Heart left ventricle (tissue), 16 donors: ENCODE data around the gene RPS19. TPM values are rescaled to one million over a fixed set of nuclear protein-coding genes. Genes with fewer than 3 reads are reported as not detected.
A peak's percentile ranks its signal among the peaks of the same experiment; 100 is the strongest.

ENCODE experiments used
- ATAC-seq, 4 donors: fragments of 200-7000 bp; cut with Tn5 transposase; one replicate each; pipeline ENCODE4 v1.9.1; 2020 to 2022; ENCODE audit warnings: moderate library complexity in 4 of 4, mild to moderate bottlenecking in 3 of 4, moderate number of reproducible peaks in 1 of 4
- DNase-seq, 5 donors: peaks; one replicate each; pipeline ENCODE4 v3.0.0-alpha.2; 2020
- H3K27ac ChIP-seq, 12 donors: fragments of 200-600 bp; sonication (generic) in 4 of 12; one replicate each; pipeline versions ENCODE4 v1.5.0 to v1.8.0; 2016 to 2022; ENCODE audit warnings: mild to moderate bottlenecking in 2 of 12
- H3K27me3 ChIP-seq, 9 donors: fragments of 200-600 bp; sonication (generic) in 2 of 9; one replicate each; pipeline versions ENCODE4 v1.5.1 to v1.8.0; 2016 to 2022; ENCODE audit warnings: mild to moderate bottlenecking in 3 of 9
- H3K36me3 ChIP-seq, 9 donors: fragments of 200-600 bp; sonication (generic) in 2 of 9; one replicate each; pipeline versions ENCODE4 v1.5.0 to v1.8.0; 2018 to 2022; ENCODE audit warnings: mild to moderate bottlenecking in 2 of 9
- H3K4me1 ChIP-seq, 12 donors: fragments of 200-600 bp; sonication (generic) in 4 of 12; one replicate each; pipeline versions ENCODE4 v1.5.0 to v1.8.0; 2016 to 2022; ENCODE audit warnings: mild to moderate bottlenecking in 3 of 12
- H3K4me3 ChIP-seq, 12 donors: fragments of 200-600 bp; sonication (generic) in 4 of 12; one replicate each; pipeline versions ENCODE4 v1.5.0 to v1.8.0; 2017 to 2022; ENCODE audit warnings: mild to moderate bottlenecking in 9 of 12, moderate library complexity in 4 of 12
- H3K9me3 ChIP-seq, 12 donors: fragments of 200-600 bp; sonication (generic) in 4 of 12; one replicate each; pipeline versions ENCODE4 v1.5.0 to v1.8.0; 2016 to 2022; ENCODE audit warnings: mild to moderate bottlenecking in 1 of 12
- CTCF ChIP-seq, 12 donors: fragments of 200-600 bp; sonication (generic) in 4 of 12; IDR thresholded peaks; one replicate each; pipeline versions ENCODE4 v1.5.0 to v1.8.0; 2018 to 2022; ENCODE audit warnings: antibody characterized with exemption in 12 of 12, mild to moderate bottlenecking in 5 of 12
- POLR2A ChIP-seq, 2 donors: fragments of 450-650 bp; IDR thresholded peaks; one replicate each; pipeline ENCODE4 v1.6.1; 2017; ENCODE audit warnings: antibody characterized with exemption in 2 of 2, mild to moderate bottlenecking in 2 of 2, moderate library complexity in 2 of 2
- WGBS, 4 donors: extraction: QIAGEN DNeasy Blood & Tissue Kit in 2 of 4; methylation state at CpG; one replicate each; pipeline versions ENCODE4 v1.1.5 to v1.1.7; 2013 to 2018; 5-methylcytosine and 5-hydroxymethylcytosine counted together
- intact Hi-C, 10 donors: fragments of 100-400 bp; cut with DNase I; formaldehyde crosslinking; loops; one replicate each; pipeline versions ENCODE4 v1.11.1 to v1.14.2; 2022
- polyA plus RNA-seq, 2 donors: library from polyadenylated mRNA; stranded (reverse); fragments of 200-250 nt; gene quantifications; one replicate each; pipeline ENCODE4 v1.2.3, GENCODE V29; 2013
- total RNA-seq, 9 donors: library from RNA; depleted of rRNA in 2 of 9; stranded (reverse); fragments of >200 nt in 2 of 9; fragmentation: NEBNext Ultra II Directional in 3 of 9; extraction: Animal tissue kit (Norgen Biotek cat#: 25700) in 3 of 9; gene quantifications; one replicate each; pipeline versions ENCODE4 v1.1.0 to v1.2.4, GENCODE V29; 2016 to 2023
- donor health status: ischemic (EF 13 %, LVEDD 7.1; RV severe dilation, severe dysfunction).
- donor health status: healthy with polysubstance abuse.
- donor health status: DM: no; HTN: yes; CAD: no.
- donor health status: DM: no; HTN: no; CAD: no.
- donor health status: ischemic (EF 25% LVEDD 6.9; RV normal size, moderate dysfunction).
- donor health status: ischemic (EF 25% LVEDD 5.7; RV mildly dilated, moderate dysfunction).
- donor health status: healthy.
- donor health status: DM: yes; HTN: yes; CAD: no.
- donor health status: ischemic (EF 35%, LVEDD 5.7; RV mildly dilated, moderate dysfunction).
- donor health status: nonischemic (EF 11% LVEDD 7.7; RV severe dilation, severe dysfunction).
- donor health status: DM: yes; HTN: yes; CAD: no.
- donor health status: PGD.
- donor health status: ischemic (EF 29% LVEDD 5.4; RV normal size, mild dysfunction).
- donor health status: nonischemic (EF 23%, LVEDD 6.1; RV moderate dilation, normal function).

Gene RPS19
- total and polyA plus RNA-seq, 11 donors, result 161 to 1,676 (median 668) TPM

GRCh38 chr19:41883821-41884733 is 24.0 kb downstream of the RPS19 start:
- 0 to 1% (median 1%) methylated on average over 22 to 66 of the region's 66 CpGs for WGBS, 4 donors
- H3K27me3 ChIP-seq, result no peaks in the 10 kb centered on the region
- H3K36me3 ChIP-seq, result peaks cover 0 to 16% (median 3%) of the 10 kb centered on the region in 9 donors
- peaks cover 0 to 51% (median 32%) of the 10 kb centered on the region in 12 donors for H3K4me1 ChIP-seq
- no peaks in the 10 kb centered on the region for H3K9me3 ChIP-seq
- intact Hi-C loops, result loop anchor here in 4 of 10 donors (1.0 to 5.0 kb wide), 5 partner anchors 25 to 193 kb away; partner anchors contain the start of genes RABAC1 (in 2 of the 4) and ZNF574 (in 1 of the 4)
- ATAC-seq (peak; percentile 97 to 99 (median 98)), DNase-seq (peak; percentile 93 to 98 (median 96))
- peak overlapping the region; percentile 83 to 98 (median 93) for H3K27ac ChIP-seq
- peak in 1 of 2 donors; percentile 63 for TF ChIP-seq POLR2A (IDR thresholded peaks at IDR 0.05)
- peak in 4 of 12 donors; percentile 13 to 43 (median 38) for TF ChIP-seq CTCF (IDR thresholded peaks at IDR 0.05)
- peak overlapping the region; percentile 45 to 99 (median 92) for H3K4me3 ChIP-seq

- no peak for DNase-seq
- no peaks in the 10 kb centered on the region for H3K9me3 ChIP-seq
- peak overlapping the region in 2 of 12 donors; percentile 20 to 98 for H3K4me3 ChIP-seq
- intact Hi-C loops, result loop anchor here in 3 of 10 donors (5.0 kb wide), 2 partner anchors 40 to 45 kb away; partner anchors contain the start of gene ERFL (in 1 of the 3)
- TF ChIP-seq POLR2A (IDR thresholded peaks at IDR 0.05) (no peak), CTCF (IDR thresholded peaks at IDR 0.05) (no peak)
- H3K4me1 ChIP-seq, result peaks cover 0 to 49% (median 32%) of the 10 kb centered on the region in 12 donors
- peak overlapping the region in 1 of 12 donors; percentile 84 for H3K27ac ChIP-seq
- H3K36me3 ChIP-seq, result peaks cover 0 to 44% (median 17%) of the 10 kb centered on the region in 9 donors
- H3K27me3 ChIP-seq, result no peaks in the 10 kb centered on the region
- no peak for ATAC-seq
- WGBS, 4 donors, result 55 to 61% (median 59%) methylated on average over 13 of the region's 13 CpGs
Observed at GRCh38 chr19:41886761-41887710, 27.0 kb downstream of the RPS19 start.

- no peaks in the 10 kb centered on the region for H3K9me3 ChIP-seq
- peaks cover 0 to 42% (median 29%) of the 10 kb centered on the region in 12 donors for H3K4me1 ChIP-seq
- no peaks in the 10 kb centered on the region for H3K27me3 ChIP-seq
- peak overlapping the region in 1 of 12 donors; percentile 98 for H3K4me3 ChIP-seq
- TF ChIP-seq POLR2A (IDR thresholded peaks at IDR 0.05) (no peak), CTCF (IDR thresholded peaks at IDR 0.05) (no peak)
- WGBS, 4 donors, result 58 to 68% (median 64%) methylated on average over 15 to 17 of the region's 17 CpGs
- intact Hi-C loops, result loop anchor here in 3 of 10 donors (5.0 kb wide), 2 partner anchors 39 to 44 kb away; partner anchors contain the start of gene ERFL (in 1 of the 3)
- DNase-seq, result peak in 1 of 5 donors; percentile 31
- H3K36me3 ChIP-seq, result peaks cover 0 to 52% (median 25%) of the 10 kb centered on the region in 9 donors
- ATAC-seq, result no peak
- H3K27ac ChIP-seq, result peak overlapping the region in 1 of 12 donors; percentile 84
Observed at GRCh38 chr19:41887711-41888382, 27.8 kb downstream of the RPS19 start.
